ENCODE data around the gene TBXAS1. TPM values are rescaled to one million over a fixed set of nuclear protein-coding genes. Genes with fewer than 3 reads are reported as not detected.
"Not testable (repeated sequence)": the region's sequence is repeated elsewhere in the genome, so short reads cannot be mapped to it uniquely, and the experiment has no call there.

TBXAS1 gene
- polyA plus RNA-seq, 1 experiment: 53.2 TPM

- no peak for TF ChIP-seq CTCF (IDR thresholded peaks at IDR 0.05; ENCODE audit: low read depth, low read length)
- DNase-seq (ENCODE audit: low read depth, low spot score): no peak
- Histone ChIP-seq H3K9me3 (ENCODE audit: control insufficient read depth, insufficient read depth, low read length) (peaks cover 4% of the 10 kb centered on the region; the same call in 1 of the 2 replicates), H3K27ac (ENCODE audit: low read depth, low read length) (peak overlapping the region; percentile 74), H3K27me3 (ENCODE audit: control insufficient read depth, insufficient read depth, low read length) (no peaks in the 10 kb centered on the region), H3K4me3 (ENCODE audit: low read depth, low read length) (peak overlapping the region; percentile 22; the same call in 1 of the 2 replicates)
- CTCF ChIA-PET: interaction anchor here (2.0 kb wide), 1 partner anchor 228 kb away, joined by 4 read pairs; no protein-coding TSS in a partner anchor
- POLR2A ChIA-PET: no interaction called here
Observed at GRCh38 chr7:139829775-139830117, 682 bp downstream of the TBXAS1 start.

DNA sequence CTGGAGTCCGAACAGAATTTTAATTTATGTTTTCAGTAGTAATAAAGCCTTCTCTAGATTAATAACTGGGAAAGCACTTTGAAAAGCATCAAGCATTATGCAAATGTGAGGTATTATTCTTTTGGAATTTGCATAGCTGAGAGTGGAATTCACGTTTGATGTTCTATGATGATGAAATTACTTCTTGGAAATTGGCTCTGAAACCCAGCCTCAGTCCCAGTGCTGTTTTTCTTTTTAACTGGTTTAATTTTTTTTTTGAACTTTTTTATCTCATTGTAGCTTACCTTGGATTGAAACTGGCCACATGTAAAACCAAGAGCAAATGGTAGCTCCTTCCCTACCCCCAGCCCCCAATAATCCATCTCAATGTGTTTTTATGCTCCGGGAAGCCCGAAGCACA is 1.2 kb downstream of the TBXAS1 start:
- no peak for DNase-seq (ENCODE audit: low read depth, low spot score)
- TF ChIP-seq CTCF (IDR thresholded peaks at IDR 0.05; ENCODE audit: low read depth, low read length): no peak
- ChIA-PET CTCF (interaction anchor here (0.6 to 2.0 kb wide), 3 partner anchors 211 to 230 kb away, joined by 3 to 4 read pairs (median 3); no protein-coding TSS in a partner anchor), POLR2A (no interaction called here)
- no peak overlapping the region for H3K27ac ChIP-seq (ENCODE audit: low read depth, low read length)
- H3K4me3 ChIP-seq (ENCODE audit: low read depth, low read length): peak overlapping the region; percentile 31; the same call in 1 of the 2 replicates
- no peaks in the 10 kb centered on the region for H3K27me3 ChIP-seq (ENCODE audit: control insufficient read depth, insufficient read depth, low read length)
- H3K9me3 ChIP-seq (ENCODE audit: control insufficient read depth, insufficient read depth, low read length): peaks cover 4% of the 10 kb centered on the region; the same call in 1 of the 2 replicates

DNA sequence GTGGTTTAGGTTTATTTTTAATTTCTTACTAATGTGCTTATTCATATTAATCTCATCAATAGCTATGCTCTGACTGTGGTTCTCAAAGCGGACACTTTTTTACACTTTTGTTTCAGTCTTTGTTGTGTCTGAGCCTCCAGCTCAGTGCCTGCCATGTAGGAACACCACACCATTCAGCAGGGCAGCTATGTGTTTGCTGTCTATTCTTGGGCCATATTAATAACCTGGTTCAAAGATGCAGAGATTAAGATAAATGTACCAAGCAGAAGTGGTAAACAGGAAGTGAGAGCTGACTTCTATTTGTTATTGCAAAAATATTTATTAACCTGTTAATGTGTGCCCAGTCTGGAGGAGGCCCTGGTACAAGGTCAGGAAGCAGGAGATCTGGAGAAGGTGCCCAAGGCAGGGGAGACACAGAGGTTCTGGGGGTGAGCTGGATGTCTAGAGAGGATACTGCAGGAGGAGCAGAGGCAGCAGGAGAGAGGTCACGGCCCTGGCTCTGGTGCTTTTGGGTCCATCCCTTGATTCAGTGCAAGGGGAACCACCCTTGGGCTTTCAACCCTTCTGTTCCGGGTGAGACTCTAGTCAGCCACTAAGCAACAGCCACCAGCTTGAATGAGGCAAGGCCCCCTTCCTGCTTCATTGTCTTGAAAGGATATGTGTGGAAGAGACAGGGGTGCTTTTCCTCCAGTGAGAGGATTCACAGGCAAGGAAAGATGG is 1.9 kb downstream of the TBXAS1 start:
- CTCF ChIA-PET: interaction anchor here (0.6 kb wide), 2 partner anchors 211 to 231 kb away, joined by 3 read pairs; no protein-coding TSS in a partner anchor
- H3K9me3 ChIP-seq (ENCODE audit: control insufficient read depth, insufficient read depth, low read length): peaks cover 4% of the 10 kb centered on the region; the same call in 1 of the 2 replicates
- no peak overlapping the region for H3K27ac ChIP-seq (ENCODE audit: low read depth, low read length)
- POLR2A ChIA-PET: no interaction called here
- no peak for TF ChIP-seq CTCF (IDR thresholded peaks at IDR 0.05; ENCODE audit: low read depth, low read length)
- DNase-seq (ENCODE audit: low read depth, low spot score): no peak
- H3K27me3 ChIP-seq (ENCODE audit: control insufficient read depth, insufficient read depth, low read length): no peaks in the 10 kb centered on the region
- peak overlapping the region; percentile 31; the same call in 1 of the 2 replicates for H3K4me3 ChIP-seq (ENCODE audit: low read depth, low read length)

- POLR2A ChIA-PET; H3K27ac ChIP-seq (ENCODE audit: low read depth, low read length); H3K9me3 ChIP-seq (ENCODE audit: control insufficient read depth, insufficient read depth, low read length); H3K4me3 ChIP-seq (ENCODE audit: low read depth, low read length); H3K27me3 ChIP-seq (ENCODE audit: control insufficient read depth, insufficient read depth, low read length); DNase-seq (ENCODE audit: low read depth, low spot score); CTCF ChIA-PET: not testable (repeated sequence)
Observed at GRCh38 chr7:139835848-139836247, 6.8 kb downstream of the TBXAS1 start.

GRCh38 chr7:139837291-139837690 is 8.2 kb downstream of the TBXAS1 start:
- CTCF ChIA-PET; H3K27me3 ChIP-seq (ENCODE audit: control insufficient read depth, insufficient read depth, low read length); POLR2A ChIA-PET; DNase-seq (ENCODE audit: low read depth, low spot score); H3K27ac ChIP-seq (ENCODE audit: low read depth, low read length); H3K9me3 ChIP-seq (ENCODE audit: control insufficient read depth, insufficient read depth, low read length); H3K4me3 ChIP-seq (ENCODE audit: low read depth, low read length): not testable (repeated sequence)

DNA sequence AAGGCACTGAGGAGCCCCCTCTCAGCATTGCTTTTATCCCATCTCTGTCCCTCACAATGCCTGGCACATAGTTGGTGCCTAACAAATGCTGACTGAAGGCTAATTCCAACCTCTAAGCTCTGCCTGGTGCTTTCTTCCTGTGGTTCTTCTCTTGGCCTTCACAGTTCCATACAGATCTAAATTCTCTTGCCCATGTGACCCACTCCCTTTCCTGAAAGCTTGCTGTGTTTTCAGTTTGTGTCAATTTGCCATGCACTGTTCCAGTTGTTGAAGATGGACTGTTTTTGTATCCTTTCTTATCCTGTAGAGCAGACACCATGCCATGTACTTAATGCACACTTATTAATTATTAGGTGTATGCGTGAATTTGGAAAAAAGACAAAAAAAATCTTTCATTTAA is 9.2 kb downstream of the TBXAS1 start:
- ChIA-PET CTCF (interaction anchor here (0.8 kb wide), 1 partner anchor 219 kb away, joined by 3 read pairs; no protein-coding TSS in a partner anchor), POLR2A (interaction anchor here (0.9 kb wide), 1 partner anchor 16 kb away, joined by 3 read pairs; no protein-coding TSS in a partner anchor)
- no peak for DNase-seq (ENCODE audit: low read depth, low spot score)

More for the DNA sequence above, 9.2 kb downstream of the TBXAS1 start:
- Histone ChIP-seq H3K4me3 (ENCODE audit: low read depth, low read length) (no peak overlapping the region), H3K27me3 (ENCODE audit: control insufficient read depth, insufficient read depth, low read length) (no peaks in the 10 kb centered on the region), H3K27ac (ENCODE audit: low read depth, low read length) (no peak overlapping the region), H3K9me3 (ENCODE audit: control insufficient read depth, insufficient read depth, low read length) (peaks cover 2% of the 10 kb centered on the region; the same call in 1 of the 2 replicates)
- TF ChIP-seq CTCF (IDR thresholded peaks at IDR 0.05; ENCODE audit: low read depth, low read length): no peak
